ENCODE measurements around the gene KCNB1.

GRCh38 chr20:49337357-49337756 lies 145.1 kb downstream of the KCNB1 start:
- TF ChIP-seq CTCF (IDR thresholded peaks at IDR 0.05) (no peak), POLR2A (IDR thresholded peaks at IDR 0.05) (no peak), POLR2AphosphoS5 (IDR thresholded peaks at IDR 0.05) (no peak), EP300 (IDR thresholded peaks at IDR 0.05) (no peak)

All from upper lobe of left lung (tissue), 4 donors.